T-helper 17 cell (primary cell): Measurements from ENCODE around the gene PCYOX1L. TPM values are rescaled to one million over a fixed set of nuclear protein-coding genes. Genes with fewer than 3 reads are reported as not detected.

Source experiments
- ATAC-seq: fragments of 150-1000 bp; cut with Tn5 transposase; 2 replicates; pipeline ENCODE4 v1.10.0; 2021; ENCODE audit warnings: mild to moderate bottlenecking, moderate library complexity
- DNase-seq, 3 donors: peaks; one replicate each; pipeline versions ENCODE4 v3.0.0 to v3.0.0-alpha.2; 2020 to 2021
- H3K9me3 ChIP-seq: one replicate; pipeline ENCODE4 v1.7.0; 2013; ENCODE audit warnings: low read length, mild to moderate bottlenecking; ENCODE audit not compliant: control insufficient read depth, poor library complexity, severe bottlenecking
- H3K27ac Mint-ChIP-seq: one replicate; pipeline ENCODE4 v1.8.0; 2022; ENCODE audit warnings: mild to moderate bottlenecking, moderate library complexity, mixed read lengths
- H3K27me3 Mint-ChIP-seq: one replicate; pipeline ENCODE4 v1.8.0; 2022; ENCODE audit warnings: mixed read lengths
- H3K36me3 Mint-ChIP-seq: one replicate; pipeline ENCODE4 v1.8.0; 2022; ENCODE audit warnings: low read depth, mixed read lengths
- H3K4me1 Mint-ChIP-seq: one replicate; pipeline ENCODE4 v1.8.0; 2022; ENCODE audit warnings: mild to moderate bottlenecking, mixed read lengths
- H3K4me3 Mint-ChIP-seq: one replicate; pipeline ENCODE4 v1.8.0; 2022; ENCODE audit warnings: mild to moderate bottlenecking, moderate library complexity, mixed read lengths
- total RNA-seq, 4 donors: library from RNA in 2 of 4; stranded (reverse) in 2 of 4; gene quantifications; one replicate each; pipeline ENCODE4 v1.2.3 and lab custom pipeline; 2022 to 2026

PCYOX1L gene
- total RNA-seq, 2 donors from 2014 or later, result 33.1 to 35.0 TPM

DNA sequence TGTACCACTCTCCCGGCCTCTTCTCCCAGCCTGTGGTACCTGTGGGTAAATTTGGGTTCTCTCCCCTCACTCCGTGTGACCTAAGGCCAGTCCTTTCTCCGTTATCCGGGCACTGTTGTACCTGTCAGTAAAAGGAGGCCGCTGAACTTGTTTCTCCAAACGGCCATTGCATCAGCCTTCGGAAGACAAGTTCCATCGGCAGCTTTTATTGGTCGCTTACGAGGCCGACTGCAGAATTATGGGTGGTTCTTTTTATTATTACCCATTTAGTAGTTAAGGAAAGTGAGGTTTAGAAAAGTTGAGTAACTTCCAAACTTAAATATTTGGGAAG, 12.0 kb upstream of the PCYOX1L start:
- ATAC-seq (peak; percentile 3), DNase-seq (no peak)
- Mint-ChIP-seq H3K36me3 (peaks cover 14% of the 10 kb centered on the region), H3K27me3 (no peaks in the 10 kb centered on the region), H3K4me1 (peaks cover 55% of the 10 kb centered on the region), H3K4me3 (peak overlapping the region; percentile 94), H3K27ac (peak overlapping the region; percentile 95)
- H3K9me3 ChIP-seq, result no peaks in the 10 kb centered on the region

DNA sequence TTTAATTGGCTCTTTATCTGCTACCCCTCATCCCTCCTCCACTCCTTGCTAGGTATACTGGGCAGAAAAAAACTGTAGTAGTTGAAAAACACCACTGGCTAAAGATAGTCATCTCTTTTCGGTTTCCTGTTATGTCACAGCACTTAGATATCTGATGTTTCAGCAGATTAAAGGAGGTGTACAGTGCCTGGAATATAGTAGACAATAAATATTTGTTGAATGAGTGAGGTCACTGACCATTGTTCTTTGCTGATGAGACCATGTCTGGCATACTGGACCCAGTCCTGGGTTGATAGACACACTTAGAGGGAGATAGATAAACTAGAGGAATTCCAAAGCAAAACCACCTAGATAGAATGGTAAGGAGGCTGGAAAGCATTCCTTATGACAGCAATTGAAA, 9.3 kb upstream of the PCYOX1L start:
- H3K36me3 Mint-ChIP-seq, result peaks cover 18% of the 10 kb centered on the region
- DNase-seq, result no peak
- peaks cover 64% of the 10 kb centered on the region for H3K4me1 Mint-ChIP-seq
- no peaks in the 10 kb centered on the region for H3K27me3 Mint-ChIP-seq
- peak overlapping the region; percentile 92 for H3K4me3 Mint-ChIP-seq
- peak; percentile 77 for ATAC-seq
- H3K27ac Mint-ChIP-seq, result peak overlapping the region; percentile 95
- H3K9me3 ChIP-seq, result no peaks in the 10 kb centered on the region

DNA sequence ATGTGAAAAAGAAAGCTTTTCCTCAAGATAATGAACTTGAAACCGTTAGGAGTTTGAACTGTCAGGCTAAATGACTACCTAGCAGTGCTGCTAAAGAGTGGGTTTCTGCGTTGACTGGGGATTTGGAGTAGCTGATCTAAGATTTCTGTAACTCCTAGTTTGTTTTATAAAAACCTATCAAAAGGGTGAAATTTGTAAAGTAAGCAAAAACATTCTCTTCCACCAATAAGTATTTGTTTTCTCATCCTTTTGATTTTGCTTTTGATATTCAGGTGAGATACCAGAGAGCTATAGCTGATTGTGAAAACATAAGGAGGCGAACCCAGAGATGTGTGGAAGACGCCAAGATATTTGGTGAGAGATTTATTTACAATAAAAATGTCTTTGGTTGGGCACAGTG, 8.5 kb upstream of the PCYOX1L start:
- Mint-ChIP-seq H3K27ac (peak overlapping the region; percentile 95), H3K4me1 (peaks cover 62% of the 10 kb centered on the region), H3K36me3 (peaks cover 21% of the 10 kb centered on the region), H3K4me3 (peak overlapping the region; percentile 92), H3K27me3 (no peaks in the 10 kb centered on the region)
- DNase-seq, result no peak
- H3K9me3 ChIP-seq, result no peaks in the 10 kb centered on the region
- no peak for ATAC-seq

DNA sequence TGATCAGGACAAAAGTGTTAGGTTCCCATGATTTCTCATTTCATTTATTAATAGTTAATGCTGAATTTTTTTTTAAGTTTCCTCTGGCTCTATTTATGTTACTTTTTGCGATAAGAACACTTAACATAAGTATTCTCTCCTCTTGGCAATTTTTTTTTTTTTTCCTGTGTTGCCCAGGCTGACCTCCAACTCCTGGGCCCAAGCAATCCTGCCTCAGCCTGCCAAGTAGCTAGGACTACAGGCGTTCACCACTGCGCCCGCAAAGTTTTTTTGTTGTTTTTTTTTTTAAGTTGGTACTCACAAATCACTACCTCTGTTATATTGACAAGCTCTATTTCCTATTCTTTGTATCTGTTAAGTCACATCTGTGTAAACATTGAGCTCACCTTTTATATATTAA, 5.7 kb upstream of the PCYOX1L start:
- peaks cover 26% of the 10 kb centered on the region for H3K36me3 Mint-ChIP-seq
- H3K27ac Mint-ChIP-seq, result peak overlapping the region; percentile 91
- no peaks in the 10 kb centered on the region for H3K9me3 ChIP-seq
- DNase-seq (no peak), ATAC-seq (no peak)
- H3K27me3 Mint-ChIP-seq, result no peaks in the 10 kb centered on the region
- peak overlapping the region; percentile 52 for H3K4me3 Mint-ChIP-seq
- H3K4me1 Mint-ChIP-seq, result peaks cover 63% of the 10 kb centered on the region

DNA sequence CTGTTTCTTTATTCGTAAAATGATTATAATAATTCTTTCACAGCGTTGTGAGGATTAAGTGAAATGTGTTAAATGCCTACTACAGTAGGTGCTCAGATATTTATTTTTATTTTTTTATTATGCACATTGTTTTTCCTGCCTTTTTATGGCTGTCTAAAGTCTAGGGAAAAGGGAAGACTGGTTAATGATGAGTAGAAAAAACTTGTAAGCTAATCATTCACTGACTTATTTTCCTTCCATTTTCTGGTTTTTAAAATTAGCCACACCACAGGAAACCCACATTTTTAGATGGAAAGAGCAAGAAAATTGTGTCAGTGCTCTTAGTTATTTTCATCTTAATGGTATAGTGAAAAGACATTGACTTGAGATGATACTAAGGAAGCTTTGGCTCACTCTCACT, 3.9 kb upstream of the PCYOX1L start:
- Mint-ChIP-seq H3K27ac (peak overlapping the region; percentile 95), H3K36me3 (peaks cover 21% of the 10 kb centered on the region), H3K4me1 (peaks cover 63% of the 10 kb centered on the region), H3K27me3 (no peaks in the 10 kb centered on the region), H3K4me3 (peak overlapping the region; percentile 55)
- DNase-seq (no peak), ATAC-seq (no peak)
- H3K9me3 ChIP-seq, result no peaks in the 10 kb centered on the region

DNA sequence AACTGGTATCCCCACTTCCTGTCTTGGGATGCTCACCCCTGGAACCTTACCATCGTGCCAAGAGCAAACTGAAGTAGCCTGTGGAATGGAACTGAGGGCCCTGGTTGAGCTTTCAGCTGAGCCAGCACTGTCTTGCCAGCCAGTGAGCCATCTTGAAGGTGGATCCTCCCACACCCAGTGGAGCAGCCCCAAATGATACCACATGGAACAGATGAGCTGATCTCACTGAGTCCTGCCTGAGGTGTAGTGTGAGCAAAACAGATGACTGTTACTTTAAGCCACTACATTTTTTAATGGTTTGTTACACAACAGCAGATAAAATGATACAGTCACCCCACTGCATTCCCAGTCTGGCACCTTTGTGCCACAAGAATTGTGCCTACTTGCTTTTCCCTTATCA, 2.2 kb upstream of the PCYOX1L start:
- ATAC-seq, result no peak
- H3K36me3 Mint-ChIP-seq, result peaks cover 12% of the 10 kb centered on the region

DNA sequence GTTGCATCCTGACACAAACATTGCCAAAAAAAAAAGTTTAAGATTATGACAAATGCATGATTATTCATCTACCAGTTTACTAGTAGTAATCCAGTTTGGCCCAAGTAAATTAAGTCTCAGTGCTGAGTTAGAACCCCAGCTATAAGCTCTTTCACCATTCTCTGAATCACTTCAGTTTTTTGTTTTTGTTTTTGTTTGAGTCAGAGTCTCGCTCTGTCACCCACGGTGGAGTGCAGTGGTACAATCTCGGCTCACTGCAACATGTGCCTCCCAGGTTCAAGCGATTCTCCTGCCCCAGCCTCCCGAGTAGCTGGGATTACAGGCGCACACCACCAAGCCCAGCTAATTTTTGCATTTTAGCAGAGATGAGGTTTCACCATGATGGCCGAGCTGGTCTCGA, 1.5 kb upstream of the PCYOX1L start:
- Mint-ChIP-seq H3K27me3 (no peaks in the 10 kb centered on the region), H3K27ac (peak overlapping the region; percentile 95), H3K4me1 (peaks cover 67% of the 10 kb centered on the region), H3K4me3 (no peak overlapping the region), H3K36me3 (peaks cover 12% of the 10 kb centered on the region)
- DNase-seq (no peak), ATAC-seq (no peak)
- no peaks in the 10 kb centered on the region for H3K9me3 ChIP-seq

More for the DNA sequence above, 2.2 kb upstream of the PCYOX1L start:
- no peak overlapping the region for H3K4me3 Mint-ChIP-seq
- no peak for DNase-seq
- no peaks in the 10 kb centered on the region for H3K27me3 Mint-ChIP-seq
- peak overlapping the region; percentile 95 for H3K27ac Mint-ChIP-seq
- no peaks in the 10 kb centered on the region for H3K9me3 ChIP-seq
- peaks cover 65% of the 10 kb centered on the region for H3K4me1 Mint-ChIP-seq

DNA sequence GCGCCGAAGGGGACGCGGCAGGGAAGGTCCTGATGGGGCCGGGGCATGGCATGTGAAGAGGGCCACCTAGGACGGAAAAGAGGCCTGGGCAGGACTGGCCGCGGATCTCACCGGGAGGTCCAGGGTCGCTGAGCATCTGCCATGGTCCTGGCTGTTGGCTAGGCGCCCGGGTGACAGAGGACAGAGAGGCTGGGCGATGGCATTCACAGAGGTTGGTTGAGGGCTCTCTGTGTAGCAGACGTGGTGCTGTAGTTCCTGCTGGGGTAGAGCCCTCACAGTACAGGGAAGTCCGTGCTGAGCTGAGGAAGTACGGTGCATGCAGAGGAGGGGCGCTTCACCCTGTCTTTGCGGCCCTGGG, 427 bp downstream of the PCYOX1L start:
- no peaks in the 10 kb centered on the region for H3K9me3 ChIP-seq
- ATAC-seq (peak; percentile 29), DNase-seq (peak in 2 of 3 donors; percentile 17 to 29)
- H3K27me3 Mint-ChIP-seq, result no peaks in the 10 kb centered on the region
- peak overlapping the region; percentile 97 for H3K4me3 Mint-ChIP-seq
- H3K36me3 Mint-ChIP-seq, result peaks cover 8% of the 10 kb centered on the region
- peaks cover 59% of the 10 kb centered on the region for H3K4me1 Mint-ChIP-seq
- H3K27ac Mint-ChIP-seq, result peak overlapping the region; percentile 95

DNA sequence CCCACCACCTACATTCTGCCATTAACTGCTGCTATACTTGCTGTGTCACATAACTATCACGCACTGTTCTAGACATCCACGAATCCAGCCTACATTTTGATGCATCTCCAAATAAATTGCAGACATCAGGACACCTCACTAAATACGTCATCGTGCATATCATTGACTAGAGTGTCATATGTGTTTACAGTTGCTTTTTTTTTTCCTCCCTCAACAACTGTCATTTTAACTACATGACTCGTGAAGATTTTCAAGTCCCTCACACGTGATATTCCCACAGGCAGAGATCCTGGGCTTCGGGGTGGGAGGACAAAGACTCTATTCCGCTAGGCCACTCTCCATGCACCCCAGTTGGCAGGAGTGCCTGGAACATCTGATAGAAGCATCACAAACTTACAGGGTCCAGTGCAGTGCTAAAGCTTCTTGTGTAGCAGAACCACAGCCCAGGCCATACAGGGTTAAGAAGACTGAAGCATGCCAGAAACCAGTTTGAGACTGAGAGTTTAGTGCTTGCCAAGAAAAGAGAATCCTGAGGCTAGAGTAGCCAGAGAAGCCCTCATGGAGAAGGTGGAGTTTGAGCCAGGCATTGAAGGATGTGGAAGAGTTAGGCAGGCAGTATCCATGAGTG, 1.1 kb downstream of the PCYOX1L start:
- H3K27me3 Mint-ChIP-seq, result no peaks in the 10 kb centered on the region
- peaks cover 56% of the 10 kb centered on the region for H3K4me1 Mint-ChIP-seq
- H3K4me3 Mint-ChIP-seq, result peak overlapping the region; percentile 97

DNA sequence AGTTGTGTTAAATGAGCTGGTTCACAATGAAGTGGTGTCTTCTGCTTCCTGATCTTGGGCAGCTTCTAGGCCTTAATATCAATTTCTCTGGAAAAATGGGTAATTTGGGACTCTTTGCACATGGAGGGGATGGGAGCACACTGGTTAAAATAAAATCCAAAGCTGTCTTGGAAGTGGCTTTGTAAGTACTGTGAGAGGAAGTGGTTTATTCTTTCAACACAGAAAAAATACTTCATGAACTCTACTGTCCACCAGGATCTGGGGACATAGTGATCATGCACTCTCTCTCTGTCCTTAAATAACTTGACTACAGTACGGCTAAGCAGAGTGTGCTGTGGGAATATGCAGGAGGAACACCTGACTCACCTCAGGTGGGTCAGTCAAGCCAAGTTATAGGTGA, 2.4 kb downstream of the PCYOX1L start:
- Mint-ChIP-seq H3K4me1 (peaks cover 52% of the 10 kb centered on the region), H3K4me3 (peak overlapping the region; percentile 74), H3K36me3 (peaks cover 6% of the 10 kb centered on the region), H3K27me3 (no peaks in the 10 kb centered on the region), H3K27ac (peak overlapping the region; percentile 95)
- ATAC-seq, result no peak
- DNase-seq, result no peak
- H3K9me3 ChIP-seq, result no peaks in the 10 kb centered on the region

More for the DNA sequence above, 1.1 kb downstream of the PCYOX1L start:
- H3K9me3 ChIP-seq, result no peaks in the 10 kb centered on the region
- ATAC-seq, result no peak
- Mint-ChIP-seq H3K27ac (peak overlapping the region; percentile 95), H3K36me3 (peaks cover 8% of the 10 kb centered on the region)
- DNase-seq, result no peak

DNA sequence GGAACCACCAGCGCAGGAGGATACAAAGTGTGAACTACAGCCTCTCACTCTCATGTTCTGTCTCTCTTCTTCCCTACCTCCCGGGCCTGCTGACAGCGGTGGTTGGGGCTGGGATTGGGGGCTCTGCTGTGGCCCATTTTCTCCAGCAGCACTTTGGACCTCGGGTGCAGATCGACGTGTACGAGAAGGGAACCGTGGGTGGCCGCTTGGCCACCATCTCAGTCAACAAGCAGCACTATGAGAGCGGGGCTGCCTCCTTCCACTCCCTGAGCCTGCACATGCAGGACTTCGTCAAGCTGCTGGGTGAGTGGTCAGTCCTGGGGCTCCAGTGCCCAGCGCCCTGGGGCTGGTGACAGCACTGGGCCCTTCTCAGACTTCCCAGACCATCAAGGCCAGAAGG, 4.7 kb downstream of the PCYOX1L start:
- no peaks in the 10 kb centered on the region for H3K27me3 Mint-ChIP-seq
- H3K4me1 Mint-ChIP-seq, result peaks cover 48% of the 10 kb centered on the region
- H3K36me3 Mint-ChIP-seq, result peaks cover 5% of the 10 kb centered on the region
- DNase-seq, result no peak
- no peak overlapping the region for H3K4me3 Mint-ChIP-seq
- peak overlapping the region; percentile 37 for H3K27ac Mint-ChIP-seq
- H3K9me3 ChIP-seq, result no peaks in the 10 kb centered on the region
- no peak for ATAC-seq

DNA sequence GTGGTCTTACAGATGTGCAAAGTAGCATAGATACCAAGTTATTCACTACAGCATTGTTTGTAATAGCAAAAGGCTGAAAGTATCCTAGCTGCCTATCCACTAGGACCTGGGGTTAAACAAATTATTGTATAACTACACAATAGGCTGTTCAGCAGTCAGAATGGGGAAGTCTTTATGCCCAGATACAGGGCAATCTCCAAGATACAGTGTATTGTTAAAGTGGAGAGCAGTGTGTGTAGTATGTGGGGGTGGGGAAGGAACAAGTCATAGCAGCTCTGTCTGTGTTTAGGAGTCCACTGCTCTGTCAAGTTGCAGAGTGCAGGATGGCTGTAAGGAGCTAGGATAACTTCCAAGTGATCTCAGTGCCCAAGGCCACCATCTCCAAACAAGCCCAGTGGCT, 5.5 kb downstream of the PCYOX1L start:
- no peaks in the 10 kb centered on the region for H3K27me3 Mint-ChIP-seq
- peaks cover 5% of the 10 kb centered on the region for H3K36me3 Mint-ChIP-seq
- DNase-seq (no peak), ATAC-seq (no peak)
- H3K9me3 ChIP-seq, result no peaks in the 10 kb centered on the region
- H3K4me3 Mint-ChIP-seq, result no peak overlapping the region
- H3K27ac Mint-ChIP-seq, result peak overlapping the region; percentile 37
- peaks cover 45% of the 10 kb centered on the region for H3K4me1 Mint-ChIP-seq

DNA sequence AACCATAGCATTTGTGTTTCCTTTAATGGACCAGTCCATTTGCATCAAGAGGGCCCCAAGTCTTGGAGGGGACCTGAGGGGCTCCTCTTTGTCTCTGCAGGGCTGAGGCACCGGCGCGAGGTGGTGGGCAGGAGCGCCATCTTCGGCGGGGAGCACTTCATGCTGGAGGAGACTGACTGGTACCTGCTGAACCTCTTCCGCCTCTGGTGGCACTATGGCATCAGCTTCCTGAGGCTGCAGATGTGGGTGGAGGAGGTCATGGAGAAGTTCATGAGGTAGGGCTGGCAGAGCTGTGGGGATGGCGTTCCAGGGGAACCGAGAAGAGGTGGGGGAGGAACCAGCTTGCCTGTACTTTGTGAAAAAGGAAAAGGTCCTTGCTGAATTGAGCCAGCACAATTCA, 6.1 kb downstream of the PCYOX1L start:
- H3K27ac Mint-ChIP-seq, result peak overlapping the region; percentile 19
- H3K36me3 Mint-ChIP-seq, result peaks cover 5% of the 10 kb centered on the region
- H3K27me3 Mint-ChIP-seq, result no peaks in the 10 kb centered on the region
- no peaks in the 10 kb centered on the region for H3K9me3 ChIP-seq
- ATAC-seq, result no peak
- H3K4me1 Mint-ChIP-seq, result peaks cover 41% of the 10 kb centered on the region
- H3K4me3 Mint-ChIP-seq, result no peak overlapping the region
- DNase-seq, result no peak

DNA sequence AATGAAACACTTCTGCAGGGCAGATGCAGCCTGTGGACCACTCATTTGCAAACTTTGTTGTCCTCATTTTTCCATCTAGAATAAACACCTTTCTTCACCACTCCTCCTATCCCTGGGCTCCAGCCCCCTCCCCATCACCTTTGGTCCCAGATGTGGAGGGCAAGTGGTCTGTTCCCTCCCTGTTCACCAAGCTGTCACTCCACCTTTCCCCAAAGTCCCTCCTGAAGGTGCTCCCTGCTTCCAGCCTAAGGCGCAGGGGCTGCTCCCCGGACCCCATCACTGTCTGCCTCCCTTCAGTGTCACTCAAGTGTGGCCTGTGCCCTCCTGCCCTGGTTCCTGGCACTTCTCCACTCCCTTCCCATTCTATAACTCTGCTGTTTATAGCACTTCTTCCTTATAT, 6.9 kb downstream of the PCYOX1L start:
- Mint-ChIP-seq H3K4me1 (peaks cover 37% of the 10 kb centered on the region), H3K36me3 (peaks cover 5% of the 10 kb centered on the region), H3K4me3 (no peak overlapping the region), H3K27me3 (no peaks in the 10 kb centered on the region), H3K27ac (peak overlapping the region; percentile 19)
- DNase-seq (no peak), ATAC-seq (no peak)
- H3K9me3 ChIP-seq, result no peaks in the 10 kb centered on the region
